ENCODE data around the gene BFAR. TPM values are rescaled to one million over a fixed set of nuclear protein-coding genes. Genes with fewer than 3 reads are reported as not detected.
"Not testable (repeated sequence)": the region's sequence is repeated elsewhere in the genome, so short reads cannot be mapped to it uniquely, and the experiment has no call there.

BFAR gene
- total RNA-seq, 1 experiment from 2014 or later: 99.8 TPM

GRCh38 chr16:14658063-14658462 is 25.3 kb downstream of the BFAR start:
- Histone ChIP-seq H3K36me3 (replicated peaks; ENCODE audit: control insufficient read depth, insufficient read depth, low read length) (peaks cover 25% of the 10 kb centered on the region), H3K4me3 (ENCODE audit: insufficient read depth, low read depth, low read length) (no peak overlapping the region)

GRCh38 chr16:14667347-14668266 is 34.9 kb downstream of the BFAR start:
- Histone ChIP-seq H3K36me3 (replicated peaks; ENCODE audit: control insufficient read depth, insufficient read depth, low read length) (peaks cover 14% of the 10 kb centered on the region), H3K4me3 (ENCODE audit: insufficient read depth, low read depth, low read length) (no peak overlapping the region), H3K27me3 (ENCODE audit: control insufficient read depth, insufficient read depth, low read length) (no peaks in the 10 kb centered on the region)
- no peak for DNase-seq

More at GRCh38 chr16:14658063-14658462, 25.3 kb downstream of the BFAR start:
- no peaks in the 10 kb centered on the region for H3K27me3 ChIP-seq (ENCODE audit: control insufficient read depth, insufficient read depth, low read length)
- no peak for DNase-seq

- Histone ChIP-seq H3K27me3 (ENCODE audit: control insufficient read depth, insufficient read depth, low read length) (no peaks in the 10 kb centered on the region), H3K4me3 (ENCODE audit: insufficient read depth, low read depth, low read length) (no peak overlapping the region), H3K36me3 (replicated peaks; ENCODE audit: control insufficient read depth, insufficient read depth, low read length) (peaks cover 12% of the 10 kb centered on the region)
- no peak for DNase-seq
Measured at GRCh38 chr16:14668556-14669223, 35.9 kb downstream of the BFAR start.

- peaks cover 11% of the 10 kb centered on the region for H3K36me3 ChIP-seq (replicated peaks; ENCODE audit: control insufficient read depth, insufficient read depth, low read length)
- no peak overlapping the region for H3K4me3 ChIP-seq (ENCODE audit: insufficient read depth, low read depth, low read length)
- no peaks in the 10 kb centered on the region for H3K27me3 ChIP-seq (ENCODE audit: control insufficient read depth, insufficient read depth, low read length)
- peak; percentile 27 for DNase-seq
Measured at GRCh38 chr16:14669776-14670175, 37.0 kb downstream of the BFAR start.

- no peaks in the 10 kb centered on the region for H3K27me3 ChIP-seq (ENCODE audit: control insufficient read depth, insufficient read depth, low read length)
- H3K4me3 ChIP-seq (ENCODE audit: insufficient read depth, low read depth, low read length): no peak overlapping the region
- H3K36me3 ChIP-seq (replicated peaks; ENCODE audit: control insufficient read depth, insufficient read depth, low read length): peaks cover 4% of the 10 kb centered on the region
- DNase-seq: no peak
Measured at GRCh38 chr16:14672403-14672971, 39.7 kb downstream of the BFAR start.

- Histone ChIP-seq H3K36me3 (replicated peaks; ENCODE audit: control insufficient read depth, insufficient read depth, low read length) (no peaks in the 10 kb centered on the region), H3K27me3 (ENCODE audit: control insufficient read depth, insufficient read depth, low read length) (no peaks in the 10 kb centered on the region), H3K4me3 (ENCODE audit: insufficient read depth, low read depth, low read length) (no peak overlapping the region)
- DNase-seq: no peak
Measured at GRCh38 chr16:14676633-14677032, 43.9 kb downstream of the BFAR start.

- H3K4me3 ChIP-seq (ENCODE audit: insufficient read depth, low read depth, low read length): no peak overlapping the region
- DNase-seq: no peak
- H3K36me3 ChIP-seq (replicated peaks; ENCODE audit: control insufficient read depth, insufficient read depth, low read length): no peaks in the 10 kb centered on the region
Measured at GRCh38 chr16:14677627-14678026, 44.9 kb downstream of the BFAR start.

GRCh38 chr16:14678748-14679497 is 46.2 kb downstream of the BFAR start:
- H3K4me3 ChIP-seq (ENCODE audit: insufficient read depth, low read depth, low read length): no peak overlapping the region
- no peak for DNase-seq
- H3K36me3 ChIP-seq (replicated peaks; ENCODE audit: control insufficient read depth, insufficient read depth, low read length): no peaks in the 10 kb centered on the region
- H3K27me3 ChIP-seq (ENCODE audit: control insufficient read depth, insufficient read depth, low read length): no peaks in the 10 kb centered on the region

More at GRCh38 chr16:14677627-14678026, 44.9 kb downstream of the BFAR start:
- no peaks in the 10 kb centered on the region for H3K27me3 ChIP-seq (ENCODE audit: control insufficient read depth, insufficient read depth, low read length)

- not testable (repeated sequence) for H3K27me3 ChIP-seq (ENCODE audit: control insufficient read depth, insufficient read depth, low read length); H3K36me3 ChIP-seq (replicated peaks; ENCODE audit: control insufficient read depth, insufficient read depth, low read length); H3K4me3 ChIP-seq (ENCODE audit: insufficient read depth, low read depth, low read length); DNase-seq
Measured at GRCh38 chr16:14680396-14680795, 47.6 kb downstream of the BFAR start.

GRCh38 chr16:14681115-14681514 is 48.4 kb downstream of the BFAR start:
- Histone ChIP-seq H3K27me3 (ENCODE audit: control insufficient read depth, insufficient read depth, low read length) (no peaks in the 10 kb centered on the region), H3K4me3 (ENCODE audit: insufficient read depth, low read depth, low read length) (no peak overlapping the region), H3K36me3 (replicated peaks; ENCODE audit: control insufficient read depth, insufficient read depth, low read length) (no peaks in the 10 kb centered on the region)
- no peak for DNase-seq

GRCh38 chr16:14682121-14682520 is 49.4 kb downstream of the BFAR start:
- no peak for DNase-seq
- Histone ChIP-seq H3K4me3 (ENCODE audit: insufficient read depth, low read depth, low read length) (no peak overlapping the region), H3K27me3 (ENCODE audit: control insufficient read depth, insufficient read depth, low read length) (no peaks in the 10 kb centered on the region), H3K36me3 (replicated peaks; ENCODE audit: control insufficient read depth, insufficient read depth, low read length) (no peaks in the 10 kb centered on the region)

GRCh38 chr16:14685870-14686793 is 53.4 kb downstream of the BFAR start:
- H3K4me3 ChIP-seq (ENCODE audit: insufficient read depth, low read depth, low read length); H3K27me3 ChIP-seq (ENCODE audit: control insufficient read depth, insufficient read depth, low read length); H3K36me3 ChIP-seq (replicated peaks; ENCODE audit: control insufficient read depth, insufficient read depth, low read length); DNase-seq: not testable (repeated sequence)

GRCh38 chr16:14694129-14694528 is 61.4 kb downstream of the BFAR start, which contains the start of gene PLA2G10:
PLA2G10 (minus strand) TSS chr16:14694308; CDS start chr16:14694229, 79 bp downstream.
- H3K4me3 ChIP-seq (ENCODE audit: insufficient read depth, low read depth, low read length): not testable (repeated sequence)

More at GRCh38 chr16:14694129-14694528, 61.4 kb downstream of the BFAR start, which contains the start of gene PLA2G10:
- H3K36me3 ChIP-seq (replicated peaks; ENCODE audit: control insufficient read depth, insufficient read depth, low read length); H3K27me3 ChIP-seq (ENCODE audit: control insufficient read depth, insufficient read depth, low read length); DNase-seq: not testable (repeated sequence)

Measured in H7 (cell line).